Esophagus muscularis mucosa (tissue), 4 donors: ENCODE results near the gene TXNDC15.
"Not testable (repeated sequence)": the region's sequence is repeated elsewhere in the genome, so short reads cannot be mapped to it uniquely, and the experiment has no call there.

Experiments
- EP300 ChIP-seq: sonication (generic); formaldehyde crosslinking; IDR thresholded peaks from one replicate; pipeline ENCODE4 v1.6.1; 2017; ENCODE audit warnings: antibody characterized with exemption
- POLR2A ChIP-seq: fragments of 450-650 bp; IDR thresholded peaks from one replicate; pipeline ENCODE4 v1.6.1; 2017; ENCODE audit warnings: antibody characterized with exemption, moderate library complexity, mild to moderate bottlenecking, low read depth
- TF ChIP-seq, protein P1 (sequence below), 3 experiments: fragments of 200-600 bp in 2 of 3; fragments of 450-650 bp in 1 of 3; sonication (generic) in 2 of 3; IDR thresholded peaks; one replicate each; pipeline ENCODE4 v1.5.1; 2017 to 2019; ENCODE audit warnings: antibody characterized with exemption in 3 of 3, mild to moderate bottlenecking in 2 of 3, moderate library complexity in 1 of 3

GRCh38 chr5:134880937-134881336 is 6.8 kb downstream of the TXNDC15 start:
- TF ChIP-seq, protein P1, sequence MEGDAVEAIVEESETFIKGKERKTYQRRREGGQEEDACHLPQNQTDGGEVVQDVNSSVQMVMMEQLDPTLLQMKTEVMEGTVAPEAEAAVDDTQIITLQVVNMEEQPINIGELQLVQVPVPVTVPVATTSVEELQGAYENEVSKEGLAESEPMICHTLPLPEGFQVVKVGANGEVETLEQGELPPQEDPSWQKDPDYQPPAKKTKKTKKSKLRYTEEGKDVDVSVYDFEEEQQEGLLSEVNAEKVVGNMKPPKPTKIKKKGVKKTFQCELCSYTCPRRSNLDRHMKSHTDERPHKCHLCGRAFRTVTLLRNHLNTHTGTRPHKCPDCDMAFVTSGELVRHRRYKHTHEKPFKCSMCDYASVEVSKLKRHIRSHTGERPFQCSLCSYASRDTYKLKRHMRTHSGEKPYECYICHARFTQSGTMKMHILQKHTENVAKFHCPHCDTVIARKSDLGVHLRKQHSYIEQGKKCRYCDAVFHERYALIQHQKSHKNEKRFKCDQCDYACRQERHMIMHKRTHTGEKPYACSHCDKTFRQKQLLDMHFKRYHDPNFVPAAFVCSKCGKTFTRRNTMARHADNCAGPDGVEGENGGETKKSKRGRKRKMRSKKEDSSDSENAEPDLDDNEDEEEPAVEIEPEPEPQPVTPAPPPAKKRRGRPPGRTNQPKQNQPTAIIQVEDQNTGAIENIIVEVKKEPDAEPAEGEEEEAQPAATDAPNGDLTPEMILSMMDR (IDR thresholded peaks at IDR 0.05) = not testable (repeated sequence)
- not testable (repeated sequence) for TF ChIP-seq EP300, POLR2A
